ENCODE data around the gene SBF1. TPM values are rescaled to one million over a fixed set of nuclear protein-coding genes. Genes with fewer than 3 reads are reported as not detected.

SBF1 gene
- total and polyA plus RNA-seq, 2 of the 13 experiments (the other 11 are each of a cell fraction or from before 2014, with no cell fraction given) = 31.7 to 40.9 TPM

DNA sequence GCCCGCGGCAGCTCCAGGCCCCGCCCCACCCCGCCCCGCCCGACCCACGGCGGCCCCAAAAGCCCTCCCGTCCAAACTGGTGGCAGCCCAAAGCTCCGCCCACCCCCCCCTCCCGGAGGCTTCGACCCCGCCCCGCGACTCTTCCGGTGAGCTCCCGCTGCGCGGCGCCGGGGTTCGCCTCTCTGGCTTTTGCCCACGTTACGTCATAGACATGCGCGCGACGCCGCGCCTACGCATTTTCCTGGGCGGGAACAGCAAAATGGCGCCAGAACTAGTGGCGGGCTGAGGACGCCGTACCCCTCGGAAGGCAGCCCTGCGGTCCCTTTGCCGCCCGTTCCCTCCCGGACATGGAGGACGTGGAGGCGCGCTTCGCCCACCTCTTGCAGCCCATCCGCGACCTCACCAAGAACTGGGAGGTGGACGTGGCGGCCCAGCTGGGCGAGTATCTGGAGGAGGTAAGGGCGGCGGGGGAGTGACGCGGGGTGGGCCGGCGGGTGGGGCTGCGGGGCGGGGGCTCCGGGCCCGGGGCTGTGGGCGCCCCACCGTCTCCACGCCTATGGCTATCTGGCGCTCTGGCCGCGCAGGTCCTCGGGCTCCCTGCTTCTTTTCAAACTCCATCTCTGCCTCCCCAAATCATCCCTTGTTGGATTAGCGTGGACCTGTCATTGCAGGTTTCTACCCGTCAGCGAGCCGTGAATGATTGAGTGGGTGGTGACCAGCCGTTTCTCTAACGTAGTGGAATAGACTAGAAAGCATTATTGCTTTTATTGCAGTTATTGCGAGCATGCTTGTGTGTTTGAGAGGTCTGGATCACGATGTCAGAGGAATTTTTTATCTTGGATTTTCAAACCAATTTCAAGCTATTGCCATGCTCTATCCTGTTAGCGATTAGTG is 33.4 kb upstream of the SBF1 start, which contains the start of gene NCAPH2 (continued):
- TF ChIP-seq IRF9 (CRISPR knock-in tag; IDR thresholded peaks at IDR 0.05; ENCODE audit: borderline replicate concordance) (0 out of 2 replicates have a peak, but pooled peaks have one; percentile 39), HNF1B (CRISPR knock-in tag; IDR thresholded peaks at IDR 0.05) (peak; percentile 53; the same call in 1 of the 2 replicates), KLF16 (CRISPR knock-in tag; IDR thresholded peaks at IDR 0.05) (peak in 1 of 2 experiments; percentile 71; a peak in 2 of 4 replicates), ZNF441 (CRISPR knock-in tag; IDR thresholded peaks at IDR 0.05; ENCODE audit: borderline replicate concordance) (peak; percentile 24; the same call in 1 of the 2 replicates), GPN1 (CRISPR knock-in tag; IDR thresholded peaks at IDR 0.05; ENCODE audit: borderline replicate concordance) (no peak), PAXIP1 (CRISPR knock-in tag; conservative IDR thresholded peaks at IDR 0.05) (no peak), SRSF4 (IDR thresholded peaks at IDR 0.05; ENCODE audit: low read depth, low read length, poor library complexity, severe bottlenecking) (no peak), NFATC3 (CRISPR knock-in tag; IDR thresholded peaks at IDR 0.05) (no peak), FOXA3 (CRISPR knock-in tag; IDR thresholded peaks at IDR 0.05) (peak; percentile 55), ZNF615 (CRISPR knock-in tag; IDR thresholded peaks at IDR 0.05; ENCODE audit: borderline replicate concordance) (no peak), ZNF557 (CRISPR knock-in tag; IDR thresholded peaks at IDR 0.05) (no peak), ZFP62 (CRISPR knock-in tag; IDR thresholded peaks at IDR 0.05) (0 out of 2 replicates have a peak, but pooled peaks have one; percentile 84), ADNP (CRISPR knock-in tag; IDR thresholded peaks at IDR 0.05) (no peak), ZC3H13 (CRISPR knock-in tag; IDR thresholded peaks at IDR 0.05) (0 out of 2 replicates have a peak, but pooled peaks have one; percentile 42), GZF1 (CRISPR knock-in tag; IDR thresholded peaks at IDR 0.05) (no peak), U2AF2 (IDR thresholded peaks at IDR 0.05; ENCODE audit: low read depth, low read length) (no peak), REPIN1 (CRISPR knock-in tag; IDR thresholded peaks at IDR 0.05; ENCODE audit: borderline replicate concordance, low read depth) (peak; percentile 75)

Measured in HepG2 (cell line).